ENCODE measurements around the gene TBC1D9. TPM values are rescaled to one million over a fixed set of nuclear protein-coding genes. Genes with fewer than 3 reads are reported as not detected.

Gene TBC1D9
- total RNA-seq: 10 to 100 TPM; 12.1 to 38.2 (median 19.4) TPM
- polyA plus RNA-seq: 10 to 100 TPM in 2 of 3 donors, 1 to 10 TPM in 1; 4.9 to 12.2 (median 11.5) TPM
- long read RNA-seq, donor 1: 0 reads
- long read RNA-seq, donor 2: 0 reads
- long read RNA-seq, donor 3, full-length matches to known transcripts: 2 of 2 reads
- long read RNA-seq, donor 3, partial matches to known transcripts: 0 of 2 reads
- long read RNA-seq, donor 3, other reads (novel, unspliced or antisense): 0 of 2 reads
- long read RNA-seq, donor 4, full-length matches to known transcripts: 1 of 1 reads
- long read RNA-seq, donor 4, partial matches to known transcripts: 0 of 1 reads
- long read RNA-seq, donor 4, other reads (novel, unspliced or antisense): 0 of 1 reads
- long read RNA-seq, donor 5, full-length matches to known transcripts: 1 of 1 reads
- long read RNA-seq, donor 5, partial matches to known transcripts: 0 of 1 reads
- long read RNA-seq, donor 5, other reads (novel, unspliced or antisense): 0 of 1 reads
- long read RNA-seq, donor 6, full-length matches to known transcripts: 1 of 14 reads
- long read RNA-seq, donor 6, partial matches to known transcripts: 13 of 14 reads
- long read RNA-seq, donor 6, other reads (novel, unspliced or antisense): 0 of 14 reads
- long read RNA-seq, donor 7, full-length matches to known transcripts: 3 of 3 reads
- long read RNA-seq, donor 7, partial matches to known transcripts: 0 of 3 reads
- long read RNA-seq, donor 7, other reads (novel, unspliced or antisense): 0 of 3 reads
- long read RNA-seq, donor 8, full-length matches to known transcripts: 2 of 2 reads
- long read RNA-seq, donor 8, partial matches to known transcripts: 0 of 2 reads
- long read RNA-seq, donor 8, other reads (novel, unspliced or antisense): 0 of 2 reads
- long read RNA-seq, donor 9: 0 reads
- long read RNA-seq, donor 10, full-length matches to known transcripts: 1 of 1 reads
- long read RNA-seq, donor 10, partial matches to known transcripts: 0 of 1 reads
- long read RNA-seq, donor 10, other reads (novel, unspliced or antisense): 0 of 1 reads

- DNase-seq: peak; percentile 79 to 97
- H3K4me1 ChIP-seq: peaks cover 5 to 27% (median 15%) of the 10 kb centered on the region in 4 donors
- H3K9me3 ChIP-seq: no peaks in the 10 kb centered on the region
- intact Hi-C loops (cut with DNase I; ENCODE audit: low total_unique reads): no loop called here
- H3K27me3 ChIP-seq: peaks cover 0 to 14% (median 0%) of the 10 kb centered on the region in 3 donors
- H3K4me3 ChIP-seq: peak within 1 kb of the TSS; percentile 77 to 87 (median 85)
- H3K27ac ChIP-seq: peak within 1 kb of the TSS; percentile 93 to 98 (median 96)
- no peaks in the 10 kb centered on the region for H3K36me3 ChIP-seq
- 1 to 2% (median 1%) methylated on average over 11 to 73 of the region's 73 CpGs for WGBS, 5 donors
- peak in 1 of 4 donors; percentile 39 for TF ChIP-seq POLR2A (IDR thresholded peaks at IDR 0.05)
- TF ChIP-seq CTCF (IDR thresholded peaks at IDR 0.05): peak in 4 of 7 experiments; percentile 2 to 28 (median 14)
- TF ChIP-seq POLR2AphosphoS5 (IDR thresholded peaks at IDR 0.05): peak; percentile 42 to 83 (median 65)
- no peak for TF ChIP-seq EP300 (IDR thresholded peaks at IDR 0.05)
Observed at GRCh38 chr4:140756319-140757231, at the start of gene TBC1D9. TSS of gene TBC1D9 (minus strand) at chr4:140756385. CDS start at chr4:140756045, 340 bp downstream.

- TF ChIP-seq POLR2AphosphoS5 (IDR thresholded peaks at IDR 0.05) (no peak), POLR2A (IDR thresholded peaks at IDR 0.05) (no peak), EP300 (IDR thresholded peaks at IDR 0.05) (no peak), CTCF (IDR thresholded peaks at IDR 0.05) (no peak)
- intact Hi-C loops (cut with DNase I; ENCODE audit: low total_unique reads): no loop called here
- Histone ChIP-seq H3K4me1 (peaks cover 0 to 11% (median 5%) of the 10 kb centered on the region in 4 donors), H3K27ac (no peak overlapping the region), H3K4me3 (no peak overlapping the region), H3K27me3 (no peaks in the 10 kb centered on the region), H3K36me3 (no peaks in the 10 kb centered on the region), H3K9me3 (no peaks in the 10 kb centered on the region)
- no peak for DNase-seq
Observed at GRCh38 chr4:140805293-140805692, 49.1 kb upstream of the TBC1D9 start.

- no peak for DNase-seq
- TF ChIP-seq POLR2AphosphoS5 (IDR thresholded peaks at IDR 0.05) (no peak), EP300 (IDR thresholded peaks at IDR 0.05) (no peak), POLR2A (IDR thresholded peaks at IDR 0.05) (no peak), CTCF (IDR thresholded peaks at IDR 0.05) (no peak)
- Histone ChIP-seq H3K4me1 (peaks cover 0 to 6% (median 4%) of the 10 kb centered on the region in 4 donors), H3K4me3 (no peak overlapping the region), H3K27me3 (no peaks in the 10 kb centered on the region), H3K9me3 (no peaks in the 10 kb centered on the region), H3K27ac (no peak overlapping the region), H3K36me3 (no peaks in the 10 kb centered on the region)
- 91 to 98% (median 96%) methylated on average over 5 of the region's 5 CpGs for WGBS, 5 donors
- intact Hi-C loops (cut with DNase I; ENCODE audit: low total_unique reads): no loop called here
Observed at GRCh38 chr4:140802591-140802990, 46.4 kb upstream of the TBC1D9 start.
